KMS-11 (cell line): ENCODE data around the gene ABHD1.
A peak's percentile ranks its signal among the peaks of the same experiment; 100 is the strongest.

Source experiments
- H2AFZ ChIP-seq: fragments of 200-600 bp; sonication (generic); 2 replicates; pipeline ENCODE4 v1.6.1; 2016; ENCODE audit warnings: antibody characterized with exemption, mixed run types, low read depth
- H3K27ac ChIP-seq: fragments of 200-600 bp; sonication (generic); 2 replicates; pipeline ENCODE4 v1.6.1; 2016; ENCODE audit warnings: mild to moderate bottlenecking, mixed run types
- H3K27me3 ChIP-seq: fragments of 200-600 bp; sonication (generic); 2 replicates; pipeline ENCODE4 v1.6.1; 2017; ENCODE audit warnings: mild to moderate bottlenecking, low read depth, mixed run types, moderate library complexity; ENCODE audit not compliant: insufficient read depth
- H3K36me3 ChIP-seq: fragments of 200-600 bp; sonication (generic); 2 replicates; pipeline ENCODE4 v1.6.1; 2017; ENCODE audit warnings: mild to moderate bottlenecking, mixed run types; ENCODE audit not compliant: insufficient read depth
- H3K4me1 ChIP-seq: fragments of 200-600 bp; sonication (generic); 2 replicates; pipeline ENCODE4 v1.6.1; 2016; ENCODE audit warnings: mild to moderate bottlenecking, low read depth, mixed run types; ENCODE audit not compliant: poor library complexity, severe bottlenecking
- H3K4me2 ChIP-seq: fragments of 200-600 bp; sonication (generic); 2 replicates; pipeline ENCODE4 v1.7.0; 2016; ENCODE audit warnings: mild to moderate bottlenecking, mixed run types
- H3K4me3 ChIP-seq: fragments of 200-600 bp; sonication (generic); IDR thresholded peaks from 2 replicates; pipeline ENCODE4 v1.6.1; 2017; ENCODE audit warnings: low read depth, low read length, mixed read lengths; ENCODE audit not compliant: insufficient read depth
- H3K79me2 ChIP-seq: fragments of 200-600 bp; sonication (generic); 2 replicates; pipeline ENCODE4 v1.6.1; 2016; ENCODE audit warnings: low read depth, mixed run types; ENCODE audit not compliant: insufficient read depth
- H3K9ac ChIP-seq: fragments of 200-600 bp; sonication (generic); 2 replicates; pipeline ENCODE4 v1.6.1; 2016; ENCODE audit warnings: mild to moderate bottlenecking, mixed run types
- H4K20me1 ChIP-seq: fragments of 200-600 bp; sonication (generic); 2 replicates; pipeline ENCODE4 v1.6.1; 2016; ENCODE audit warnings: mild to moderate bottlenecking, mixed run types; ENCODE audit not compliant: insufficient read depth
- TF ChIP-seq, protein P1 (sequence below): fragments of 200-600 bp; sonication (generic); conservative IDR thresholded peaks from 2 replicates; pipeline ENCODE4 v1.6.1; 2017; ENCODE audit warnings: low read depth, mild to moderate bottlenecking, antibody characterized with exemption, low read length, moderate library complexity, mixed read lengths

Gene ABHD1

DNA sequence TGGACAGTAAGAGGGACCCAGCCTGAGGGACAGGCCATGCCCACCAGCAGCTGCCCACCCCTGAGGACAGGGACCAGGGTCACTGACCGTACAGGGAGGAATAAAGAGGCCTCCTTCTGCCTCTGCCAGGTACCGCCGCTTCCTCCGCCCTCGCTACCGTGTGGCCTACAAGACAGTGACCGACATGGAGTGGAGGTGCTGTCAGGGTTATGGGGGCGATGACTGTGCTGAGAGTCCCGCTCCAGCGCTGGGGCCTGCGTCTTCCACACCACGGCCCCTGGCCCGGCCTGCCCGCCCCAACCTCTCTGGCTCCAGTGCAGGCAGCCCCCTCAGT, 43.0 kb upstream of the ABHD1 start:
- Histone ChIP-seq H2AFZ (peak overlapping the region; percentile 65; the same call in 1 of the 2 replicates), H3K9ac (no peak overlapping the region), H3K4me1 (peaks cover 11% of the 10 kb centered on the region), H3K4me2 (0 out of 2 replicates have a peak overlapping the region, but pooled peaks have one; percentile 5), H3K36me3 (no peaks in the 10 kb centered on the region), H4K20me1 (no peaks in the 10 kb centered on the region), H3K27ac (no peak overlapping the region), H3K27me3 (peaks cover 13% of the 10 kb centered on the region), H3K79me2 (no peaks in the 10 kb centered on the region), H3K4me3 (no peak overlapping the region)
- TF ChIP-seq, protein P1, sequence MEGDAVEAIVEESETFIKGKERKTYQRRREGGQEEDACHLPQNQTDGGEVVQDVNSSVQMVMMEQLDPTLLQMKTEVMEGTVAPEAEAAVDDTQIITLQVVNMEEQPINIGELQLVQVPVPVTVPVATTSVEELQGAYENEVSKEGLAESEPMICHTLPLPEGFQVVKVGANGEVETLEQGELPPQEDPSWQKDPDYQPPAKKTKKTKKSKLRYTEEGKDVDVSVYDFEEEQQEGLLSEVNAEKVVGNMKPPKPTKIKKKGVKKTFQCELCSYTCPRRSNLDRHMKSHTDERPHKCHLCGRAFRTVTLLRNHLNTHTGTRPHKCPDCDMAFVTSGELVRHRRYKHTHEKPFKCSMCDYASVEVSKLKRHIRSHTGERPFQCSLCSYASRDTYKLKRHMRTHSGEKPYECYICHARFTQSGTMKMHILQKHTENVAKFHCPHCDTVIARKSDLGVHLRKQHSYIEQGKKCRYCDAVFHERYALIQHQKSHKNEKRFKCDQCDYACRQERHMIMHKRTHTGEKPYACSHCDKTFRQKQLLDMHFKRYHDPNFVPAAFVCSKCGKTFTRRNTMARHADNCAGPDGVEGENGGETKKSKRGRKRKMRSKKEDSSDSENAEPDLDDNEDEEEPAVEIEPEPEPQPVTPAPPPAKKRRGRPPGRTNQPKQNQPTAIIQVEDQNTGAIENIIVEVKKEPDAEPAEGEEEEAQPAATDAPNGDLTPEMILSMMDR: no peak

DNA sequence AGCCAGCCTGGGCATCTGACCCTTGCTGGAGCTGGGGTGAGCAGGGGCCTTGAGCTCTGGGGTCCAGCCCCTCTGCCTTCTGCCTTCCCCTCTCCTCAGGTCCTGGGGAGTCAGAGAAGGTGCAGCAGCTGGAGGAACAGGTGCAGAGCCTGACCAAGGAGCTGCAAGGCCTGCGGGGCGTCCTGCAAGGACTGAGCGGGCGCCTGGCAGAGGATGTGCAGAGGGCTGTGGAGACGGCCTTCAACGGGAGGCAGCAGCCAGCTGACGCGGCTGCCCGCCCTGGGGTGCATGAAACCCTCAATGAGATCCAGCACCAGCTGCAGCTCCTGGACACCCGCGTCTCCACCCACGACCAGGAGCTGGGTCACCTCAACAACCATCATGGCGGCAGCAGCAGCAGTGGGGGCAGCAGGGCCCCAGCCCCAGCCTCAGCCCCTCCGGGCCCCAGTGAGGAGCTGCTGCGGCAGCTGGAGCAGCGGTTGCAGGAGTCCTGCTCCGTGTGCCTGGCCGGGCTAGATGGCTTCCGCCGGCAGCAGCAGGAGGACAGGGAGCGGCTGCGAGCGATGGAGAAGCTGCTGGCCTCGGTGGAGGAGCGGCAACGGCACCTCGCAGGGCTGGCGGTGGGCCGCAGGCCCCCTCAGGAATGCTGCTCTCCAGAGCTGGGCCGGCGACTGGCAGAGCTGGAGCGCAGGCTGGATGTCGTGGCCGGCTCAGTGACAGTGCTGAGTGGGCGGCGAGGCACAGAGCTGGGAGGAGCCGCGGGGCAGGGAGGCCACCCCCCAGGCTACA, 41.4 kb upstream of the ABHD1 start:
- H3K27ac ChIP-seq: peak overlapping the region; percentile 67; the same call in 1 of the 2 replicates
- H3K27me3 ChIP-seq: peaks cover 8% of the 10 kb centered on the region
- no peaks in the 10 kb centered on the region for H4K20me1 ChIP-seq
- no peaks in the 10 kb centered on the region for H3K79me2 ChIP-seq
- H3K4me3 ChIP-seq: peak overlapping the region; percentile 47
- H3K36me3 ChIP-seq: no peaks in the 10 kb centered on the region
- TF ChIP-seq, protein P1: no peak
- peak overlapping the region; percentile 90 for H3K4me2 ChIP-seq
- H2AFZ ChIP-seq: peak overlapping the region; percentile 65
- peak overlapping the region; percentile 19; the same call in 1 of the 2 replicates for H3K9ac ChIP-seq
- peaks cover 9% of the 10 kb centered on the region for H3K4me1 ChIP-seq

DNA sequence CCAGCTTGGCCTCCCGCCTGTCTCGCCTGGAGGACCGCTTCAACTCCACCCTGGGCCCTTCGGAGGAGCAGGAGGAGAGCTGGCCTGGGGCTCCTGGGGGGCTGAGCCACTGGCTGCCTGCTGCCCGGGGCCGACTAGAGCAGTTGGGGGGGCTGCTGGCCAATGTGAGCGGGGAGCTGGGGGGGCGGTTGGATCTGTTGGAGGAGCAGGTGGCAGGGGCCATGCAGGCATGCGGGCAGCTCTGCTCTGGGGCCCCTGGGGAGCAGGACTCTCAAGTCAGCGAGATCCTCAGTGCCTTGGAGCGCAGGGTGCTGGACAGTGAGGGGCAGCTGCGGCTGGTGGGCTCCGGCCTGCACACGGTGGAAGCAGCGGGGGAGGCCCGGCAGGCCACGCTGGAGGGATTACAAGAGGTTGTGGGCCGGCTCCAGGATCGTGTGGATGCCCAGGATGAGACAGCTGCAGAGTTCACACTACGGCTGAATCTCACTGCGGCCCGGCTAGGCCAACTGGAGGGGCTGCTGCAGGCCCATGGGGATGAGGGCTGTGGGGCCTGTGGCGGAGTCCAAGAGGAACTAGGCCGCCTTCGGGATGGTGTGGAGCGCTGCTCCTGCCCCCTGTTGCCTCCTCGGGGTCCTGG, 40.7 kb upstream of the ABHD1 start:
- H3K4me1 ChIP-seq: peaks cover 16% of the 10 kb centered on the region
- H3K4me2 ChIP-seq: no peak overlapping the region
- H3K9ac ChIP-seq: no peak overlapping the region
- peaks cover under 1% of the 10 kb centered on the region; the same call in 1 of the 2 replicates for H3K27me3 ChIP-seq
- H3K4me3 ChIP-seq: no peak overlapping the region
- no peaks in the 10 kb centered on the region for H3K79me2 ChIP-seq
- TF ChIP-seq, protein P1: no peak
- H2AFZ ChIP-seq: no peak overlapping the region
- no peak overlapping the region for H3K27ac ChIP-seq
- H3K36me3 ChIP-seq: no peaks in the 10 kb centered on the region
- H4K20me1 ChIP-seq: no peaks in the 10 kb centered on the region

DNA sequence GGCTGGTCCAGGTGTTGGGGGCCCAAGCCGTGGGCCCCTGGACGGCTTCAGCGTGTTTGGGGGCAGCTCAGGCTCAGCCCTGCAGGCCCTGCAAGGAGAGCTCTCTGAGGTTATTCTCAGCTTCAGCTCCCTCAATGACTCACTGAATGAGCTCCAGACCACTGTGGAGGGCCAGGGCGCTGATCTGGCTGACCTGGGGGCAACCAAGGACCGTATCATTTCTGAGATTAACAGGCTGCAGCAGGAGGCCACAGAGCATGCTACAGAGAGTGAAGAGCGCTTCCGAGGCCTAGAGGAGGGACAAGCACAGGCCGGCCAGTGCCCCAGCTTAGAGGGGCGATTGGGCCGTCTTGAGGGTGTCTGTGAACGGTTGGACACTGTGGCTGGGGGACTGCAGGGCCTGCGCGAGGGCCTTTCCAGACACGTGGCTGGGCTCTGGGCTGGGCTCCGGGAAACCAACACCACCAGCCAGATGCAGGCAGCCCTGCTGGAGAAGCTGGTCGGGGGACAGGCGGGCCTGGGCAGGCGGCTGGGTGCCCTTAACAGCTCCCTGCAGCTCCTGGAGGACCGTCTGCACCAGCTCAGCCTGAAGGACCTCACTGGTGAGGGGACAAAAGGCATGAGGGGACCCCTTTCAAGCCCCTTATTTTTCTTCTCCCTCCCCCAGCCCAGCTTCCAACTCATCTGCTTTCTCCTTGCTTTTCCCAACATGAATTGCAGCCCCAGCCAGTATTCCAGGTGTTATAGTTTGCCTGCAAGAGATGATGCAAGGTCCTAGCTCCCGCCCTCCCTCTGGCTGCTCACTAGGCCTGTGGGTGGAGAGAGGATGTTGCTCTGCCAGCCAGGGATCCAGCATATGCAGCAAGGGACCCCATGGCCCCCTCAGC, 40.0 kb upstream of the ABHD1 start:
- no peaks in the 10 kb centered on the region for H3K79me2 ChIP-seq
- H3K27me3 ChIP-seq: no peaks in the 10 kb centered on the region
- H3K9ac ChIP-seq: no peak overlapping the region
- H2AFZ ChIP-seq: no peak overlapping the region
- no peaks in the 10 kb centered on the region for H3K36me3 ChIP-seq
- TF ChIP-seq, protein P1: no peak
- H3K4me2 ChIP-seq: no peak overlapping the region
- H4K20me1 ChIP-seq: no peaks in the 10 kb centered on the region
- H3K4me1 ChIP-seq: peaks cover 18% of the 10 kb centered on the region
- no peak overlapping the region for H3K27ac ChIP-seq
- no peak overlapping the region for H3K4me3 ChIP-seq
